ENCODE results near the gene HEXA. TPM values are rescaled to one million over a fixed set of nuclear protein-coding genes. Genes with fewer than 3 reads are reported as not detected.

Gene HEXA
- polyA plus RNA-seq, 1 donor (not counting 4 experiments of a cell fraction or from before 2014, with no cell fraction given), result 53.5 TPM

- Histone ChIP-seq H3K36me3 (ENCODE audit: control insufficient read depth in 2 of 2, extremely low read depth in 1 of 2, insufficient read depth in 2 of 2, low read length in 2 of 2) (peaks cover 0 to 6% of the 10 kb centered on the region in 2 experiments), H3K4me1 (ENCODE audit: control insufficient read depth, extremely low read depth, insufficient read depth, low read length) (peaks cover 15% of the 10 kb centered on the region), H3K9ac (ENCODE audit: control insufficient read depth, extremely low read depth, insufficient read depth, low read length) (peak overlapping the region; percentile 16), H3K27me3 (ENCODE audit: control insufficient read depth, extremely low read depth, insufficient read depth, low read length) (no peaks in the 10 kb centered on the region), H3K27ac (ENCODE audit: control insufficient read depth, insufficient read depth, low read length) (peak overlapping the region; percentile 2), H2AFZ (ENCODE audit: control insufficient read depth, low read length) (no peak overlapping the region), H3K79me2 (ENCODE audit: control insufficient read depth, insufficient read depth, low read length) (peaks cover 2% of the 10 kb centered on the region), H4K20me1 (ENCODE audit: control insufficient read depth, extremely low read depth, insufficient read depth, low read length) (no peaks in the 10 kb centered on the region), H3K9me3 (ENCODE audit: control insufficient read depth, low read depth, low read length) (no peaks in the 10 kb centered on the region), H3K4me3 (ENCODE audit: control insufficient read depth in 2 of 3, extremely low read depth in 1 of 3, insufficient read depth in 2 of 3, low read depth in 1 of 3, low read length in 3 of 3) (no peak overlapping the region), H3K4me2 (ENCODE audit: control insufficient read depth, extremely low read depth, insufficient read depth, low read depth, low read length) (no peak overlapping the region), H3K9me1 (ENCODE audit: control insufficient read depth, extremely low read depth, insufficient read depth, low read length) (no peaks in the 10 kb centered on the region)
- TF ChIP-seq EZH2 (IDR thresholded peaks at IDR 0.05; ENCODE audit: low read length), result no peak
- TF ChIP-seq CTCF (optimal IDR thresholded peaks at IDR 0.05 in 1 of 3, IDR thresholded peaks at IDR 0.05 in 1 of 3, conservative IDR thresholded peaks at IDR 0.05 in 1 of 3; ENCODE audit: extremely low read depth in 1 of 3, insufficient read depth in 2 of 3, low read length in 3 of 3), result no peak
- DNase-seq (ENCODE audit: low read depth, low spot score) (no peak), FAIRE-seq (no peak)
- dilution Hi-C loops (cut with MboI; ENCODE audit: extremely low pct_ligation_motif_present, low sequenced_read_pairs), result no loop called here
These were observed 5.8 kb downstream of the HEXA start for GRCh38 chr15:72369964-72370363.

- no peaks in the 10 kb centered on the region for H3K9me3 ChIP-seq (ENCODE audit: control insufficient read depth, low read depth, low read length)
- FAIRE-seq, result no peak
- H2AFZ ChIP-seq (ENCODE audit: control insufficient read depth, low read length), result no peak overlapping the region
- no peaks in the 10 kb centered on the region for H3K79me2 ChIP-seq (ENCODE audit: control insufficient read depth, insufficient read depth, low read length)
- H4K20me1 ChIP-seq (ENCODE audit: control insufficient read depth, extremely low read depth, insufficient read depth, low read length), result no peaks in the 10 kb centered on the region
- dilution Hi-C loops (cut with MboI; ENCODE audit: extremely low pct_ligation_motif_present, low sequenced_read_pairs), result no loop called here
- no peak overlapping the region for H3K9ac ChIP-seq (ENCODE audit: control insufficient read depth, extremely low read depth, insufficient read depth, low read length)
- DNase-seq (ENCODE audit: low read depth, low spot score), result no peak
- H3K9me1 ChIP-seq (ENCODE audit: control insufficient read depth, extremely low read depth, insufficient read depth, low read length), result no peaks in the 10 kb centered on the region
- H3K36me3 ChIP-seq (ENCODE audit: control insufficient read depth in 2 of 2, extremely low read depth in 1 of 2, insufficient read depth in 2 of 2, low read length in 2 of 2), result peaks cover 0 to 6% of the 10 kb centered on the region in 2 experiments
- no peak overlapping the region for H3K4me2 ChIP-seq (ENCODE audit: control insufficient read depth, extremely low read depth, insufficient read depth, low read depth, low read length)
- H3K27ac ChIP-seq (ENCODE audit: control insufficient read depth, insufficient read depth, low read length), result no peak overlapping the region
- no peak for TF ChIP-seq EZH2 (IDR thresholded peaks at IDR 0.05; ENCODE audit: low read length)
- TF ChIP-seq CTCF (optimal IDR thresholded peaks at IDR 0.05 in 1 of 3, IDR thresholded peaks at IDR 0.05 in 1 of 3, conservative IDR thresholded peaks at IDR 0.05 in 1 of 3; ENCODE audit: extremely low read depth in 1 of 3, insufficient read depth in 2 of 3, low read length in 3 of 3), result no peak
- peaks cover 12% of the 10 kb centered on the region for H3K4me1 ChIP-seq (ENCODE audit: control insufficient read depth, extremely low read depth, insufficient read depth, low read length)
- H3K27me3 ChIP-seq (ENCODE audit: control insufficient read depth, extremely low read depth, insufficient read depth, low read length), result no peaks in the 10 kb centered on the region
- no peak overlapping the region for H3K4me3 ChIP-seq (ENCODE audit: control insufficient read depth in 2 of 3, extremely low read depth in 1 of 3, insufficient read depth in 2 of 3, low read depth in 1 of 3, low read length in 3 of 3)
These were observed 6.9 kb downstream of the HEXA start for GRCh38 chr15:72368899-72369298.

Measured in keratinocyte (primary cell).